GM21360 (cell line): Measurements from ENCODE around the gene PVALEF.
"Not testable (repeated sequence)": the region's sequence is repeated elsewhere in the genome, so short reads cannot be mapped to it uniquely, and the experiment has no call there.

ENCODE experiments used
- ATAC-seq: cut with Tn5 transposase; IDR thresholded peaks from one replicate; pipeline ENCODE4 v1.9.1; 2021; ENCODE audit warnings: mild to moderate bottlenecking, moderate library complexity; ENCODE audit not compliant: unreplicated experiment

Gene PVALEF

DNA sequence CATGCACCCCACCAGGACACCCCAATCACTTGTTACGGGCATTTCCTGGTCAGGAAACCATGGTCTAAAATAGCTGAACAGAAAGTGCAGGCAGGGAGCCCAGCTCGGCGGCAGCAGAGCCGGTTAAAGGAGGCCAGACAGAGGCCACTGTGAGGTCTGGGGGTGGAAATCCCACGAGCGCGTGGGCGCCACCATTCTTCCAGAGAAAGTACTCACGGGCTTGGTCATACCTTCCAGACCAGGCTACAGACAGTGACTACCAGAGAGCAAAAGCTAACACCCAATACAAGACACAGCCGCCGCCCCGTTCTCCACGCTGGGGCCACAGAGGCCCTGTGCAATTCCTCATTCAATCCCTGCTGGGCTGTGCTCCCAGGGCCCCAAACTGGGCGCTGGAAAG is 45.6 kb downstream of the PVALEF start:
- ATAC-seq, result no peak

DNA sequence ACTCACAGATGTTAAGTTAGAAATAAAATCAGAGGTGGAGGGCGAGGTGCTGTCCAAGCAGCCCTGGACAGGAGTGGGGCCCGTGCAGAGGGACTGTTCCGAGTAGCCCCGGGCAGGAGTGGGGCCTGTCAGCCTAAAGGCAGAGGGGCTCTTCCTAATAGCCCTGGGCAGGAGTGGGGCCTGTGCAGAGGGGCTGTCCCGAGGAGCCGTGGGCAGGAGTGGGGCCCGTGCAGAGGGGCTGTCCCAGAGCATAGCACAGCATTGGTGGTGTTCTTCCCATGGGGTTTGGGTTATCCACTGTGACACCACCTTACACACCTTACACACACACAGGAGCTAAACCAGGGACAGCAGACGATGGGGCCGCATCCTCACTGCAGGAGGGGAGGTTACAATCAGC is 47.1 kb downstream of the PVALEF start:
- no peak for ATAC-seq

DNA sequence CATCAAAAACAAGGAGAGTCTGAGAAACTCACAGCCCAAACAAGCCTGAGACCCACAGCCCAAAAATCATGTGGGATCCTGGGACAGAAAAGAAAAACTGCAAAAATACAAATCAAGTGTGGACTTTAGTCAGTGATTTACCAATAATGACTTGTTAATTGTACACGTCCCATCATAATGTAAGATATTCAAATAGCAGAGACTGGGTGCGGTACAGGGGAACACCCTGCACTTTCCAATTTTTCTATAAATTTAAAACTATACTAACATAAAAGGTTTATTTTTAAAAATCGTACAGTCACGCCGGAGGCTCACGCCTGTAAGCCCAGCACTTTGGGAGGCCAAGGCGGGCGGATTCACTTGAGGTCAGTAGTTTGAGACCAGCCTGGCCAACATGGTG is 48.7 kb downstream of the PVALEF start:
- ATAC-seq, result no peak

DNA sequence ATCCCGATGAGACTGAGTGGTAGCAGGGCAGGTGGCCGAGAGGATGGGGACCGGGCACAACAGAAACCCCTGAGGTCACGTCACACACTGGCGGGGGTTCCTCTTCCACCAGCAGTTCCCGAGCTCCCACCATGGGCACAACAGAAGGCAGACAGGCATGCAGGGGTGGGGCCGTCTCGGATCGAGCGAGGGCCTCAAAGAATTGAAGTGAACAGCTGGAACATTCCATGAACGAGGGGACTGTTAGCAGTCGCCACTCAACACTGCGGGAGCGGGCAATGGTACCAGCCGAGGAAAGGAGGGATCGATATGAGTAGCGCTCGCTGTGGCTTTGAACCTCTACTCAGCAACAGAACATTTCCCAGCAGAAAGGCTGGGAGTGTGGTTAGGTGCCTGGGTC is 52.2 kb downstream of the PVALEF start:
- ATAC-seq, result no peak

DNA sequence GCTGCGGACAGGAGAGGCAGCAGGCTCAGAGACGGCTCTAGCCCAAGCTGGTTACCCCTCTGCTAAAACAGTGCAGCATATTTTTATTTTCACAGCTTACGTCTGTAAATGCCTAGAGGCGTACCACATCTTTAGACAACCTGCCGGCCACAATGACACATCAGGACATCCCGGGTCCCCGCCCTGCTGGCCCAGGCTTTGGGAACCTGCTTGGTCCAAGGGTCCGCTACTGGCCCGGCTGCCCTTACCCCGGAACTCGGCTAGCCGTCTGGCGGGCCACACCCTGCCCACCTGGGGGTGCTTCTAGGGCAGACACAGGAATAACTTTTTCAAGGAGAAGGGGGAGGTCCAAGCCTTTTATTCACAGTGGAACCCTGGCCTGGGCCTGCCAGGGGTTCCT is 53.2 kb downstream of the PVALEF start:
- ATAC-seq, result no peak

DNA sequence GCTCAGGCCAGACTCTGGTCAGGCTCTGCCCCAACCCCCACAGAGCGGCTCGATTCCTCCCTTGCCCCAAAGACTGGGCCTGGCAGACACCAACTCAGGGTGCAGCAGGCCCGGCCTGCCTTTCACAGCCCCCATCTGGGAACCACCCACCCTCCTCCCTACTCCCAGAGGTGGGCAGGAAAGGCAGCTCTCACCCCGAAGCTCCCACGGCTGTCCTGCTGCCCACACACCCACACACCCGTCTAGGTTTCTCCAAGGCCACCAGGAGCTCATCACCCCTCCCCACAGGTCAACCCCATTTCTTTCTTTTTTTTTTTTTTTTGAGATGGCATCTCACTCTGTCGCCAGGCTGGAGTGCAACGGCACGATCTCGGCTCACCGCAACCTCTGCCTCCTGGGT is 53.7 kb downstream of the PVALEF start:
- no peak for ATAC-seq

DNA sequence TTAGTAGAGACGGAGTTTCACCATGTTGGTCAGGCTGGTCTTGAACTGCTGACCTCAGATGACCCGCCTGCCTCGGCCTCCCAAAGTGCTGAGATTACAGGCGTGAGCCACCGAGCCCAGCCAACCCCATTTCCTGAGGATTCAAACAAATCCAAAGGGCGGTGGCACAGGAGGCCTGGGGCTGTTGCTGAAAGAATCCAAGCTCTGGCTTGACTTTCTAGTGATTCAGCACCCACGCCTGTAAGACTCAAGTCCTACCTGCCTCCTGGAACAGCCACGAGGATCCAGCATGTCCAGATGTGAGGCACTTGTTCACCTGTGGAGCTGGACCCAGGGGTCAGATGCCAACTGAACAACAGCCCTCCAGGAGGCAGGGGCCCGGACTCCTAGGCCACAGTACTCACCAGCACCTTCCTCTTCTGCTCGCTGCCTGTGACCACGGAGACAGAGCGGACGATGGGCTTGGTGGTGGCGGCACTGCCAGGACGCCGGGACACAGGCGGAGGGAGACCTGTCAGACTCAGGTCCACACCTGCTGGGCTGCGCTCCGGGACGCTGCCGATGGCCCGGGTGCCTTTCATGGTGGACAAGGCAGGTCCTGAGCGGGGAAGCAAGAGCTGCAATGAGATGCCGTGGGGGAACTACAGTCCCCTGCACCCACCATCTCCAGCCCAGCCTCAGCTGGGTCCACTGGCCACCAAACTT is 54.3 kb downstream of the PVALEF start:
- no peak for ATAC-seq

DNA sequence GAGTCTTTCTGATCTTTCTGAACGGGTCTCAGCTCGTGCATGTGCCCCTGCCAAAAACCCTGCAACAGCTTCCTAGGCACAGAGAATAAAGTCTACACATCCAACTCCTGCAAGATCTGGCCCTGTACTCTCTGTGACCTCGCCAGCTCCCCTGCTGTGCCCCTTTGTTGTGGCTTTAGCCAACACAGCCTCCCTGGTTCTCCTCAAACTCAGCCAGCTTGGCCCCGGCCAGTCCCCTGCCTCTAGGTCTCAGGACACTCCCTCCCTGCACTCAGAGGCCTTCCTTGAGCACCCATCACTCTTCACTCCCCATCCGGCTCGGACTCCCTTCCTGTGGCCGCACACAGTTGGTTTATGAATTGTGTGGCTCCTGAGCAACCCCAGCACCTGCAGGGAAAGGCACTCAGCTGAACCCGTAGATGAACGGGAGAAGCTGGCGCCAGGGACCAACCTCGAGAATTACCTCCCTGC is 56.1 kb downstream of the PVALEF start:
- ATAC-seq, result no peak

DNA sequence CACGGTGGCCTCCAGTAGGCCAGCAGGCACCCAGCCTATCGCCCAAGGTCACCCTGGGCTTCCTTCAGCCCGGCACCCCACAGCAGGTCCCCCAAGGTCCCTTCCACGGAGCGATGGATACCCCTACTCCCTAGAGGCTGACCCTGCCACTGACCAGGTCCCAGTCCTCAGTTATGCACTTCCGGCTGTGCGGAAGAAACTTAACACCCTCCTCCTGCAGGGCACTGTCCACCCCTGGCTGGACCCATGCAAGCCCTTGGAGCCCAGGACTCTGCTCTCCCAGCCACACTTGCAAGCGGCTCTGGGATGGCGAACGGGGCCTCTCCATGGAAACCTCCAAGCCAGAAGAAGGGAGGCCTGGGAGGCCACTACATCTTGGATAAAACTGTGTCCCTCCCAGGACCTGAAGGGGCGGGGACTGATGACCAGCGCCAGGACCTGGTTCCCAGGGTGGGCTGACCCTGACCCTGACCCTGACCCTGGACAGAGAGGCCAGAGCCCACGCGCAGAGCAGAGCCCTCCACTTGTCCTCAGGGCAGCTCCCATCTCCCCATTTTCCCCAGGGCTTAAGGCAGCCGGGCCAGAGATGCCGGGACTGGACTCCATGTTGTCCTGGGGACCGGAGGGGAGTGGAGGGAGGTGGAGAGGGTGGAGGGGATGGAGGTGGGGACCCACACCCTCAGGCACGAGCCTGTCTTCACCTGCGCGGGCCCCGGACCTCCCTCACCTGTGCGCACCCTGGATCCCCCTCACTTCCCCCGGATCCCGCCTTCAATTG is 56.7 kb downstream of the PVALEF start:
- no peak for ATAC-seq

DNA sequence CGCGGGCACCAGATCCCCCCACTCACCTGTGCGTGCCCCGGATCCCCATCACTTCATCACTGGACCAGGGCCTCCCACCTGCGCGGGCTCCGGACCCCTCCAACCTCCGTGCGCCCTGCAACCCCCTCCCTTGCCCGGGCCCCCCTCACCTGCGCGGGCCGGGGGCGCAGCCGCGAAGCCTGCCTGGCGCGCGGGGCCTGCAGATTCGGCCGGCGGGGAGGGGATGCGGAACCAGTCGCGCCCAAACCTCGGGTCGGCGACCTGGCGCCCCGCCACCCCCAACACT is 57.3 kb downstream of the PVALEF start:
- no peak for ATAC-seq

DNA sequence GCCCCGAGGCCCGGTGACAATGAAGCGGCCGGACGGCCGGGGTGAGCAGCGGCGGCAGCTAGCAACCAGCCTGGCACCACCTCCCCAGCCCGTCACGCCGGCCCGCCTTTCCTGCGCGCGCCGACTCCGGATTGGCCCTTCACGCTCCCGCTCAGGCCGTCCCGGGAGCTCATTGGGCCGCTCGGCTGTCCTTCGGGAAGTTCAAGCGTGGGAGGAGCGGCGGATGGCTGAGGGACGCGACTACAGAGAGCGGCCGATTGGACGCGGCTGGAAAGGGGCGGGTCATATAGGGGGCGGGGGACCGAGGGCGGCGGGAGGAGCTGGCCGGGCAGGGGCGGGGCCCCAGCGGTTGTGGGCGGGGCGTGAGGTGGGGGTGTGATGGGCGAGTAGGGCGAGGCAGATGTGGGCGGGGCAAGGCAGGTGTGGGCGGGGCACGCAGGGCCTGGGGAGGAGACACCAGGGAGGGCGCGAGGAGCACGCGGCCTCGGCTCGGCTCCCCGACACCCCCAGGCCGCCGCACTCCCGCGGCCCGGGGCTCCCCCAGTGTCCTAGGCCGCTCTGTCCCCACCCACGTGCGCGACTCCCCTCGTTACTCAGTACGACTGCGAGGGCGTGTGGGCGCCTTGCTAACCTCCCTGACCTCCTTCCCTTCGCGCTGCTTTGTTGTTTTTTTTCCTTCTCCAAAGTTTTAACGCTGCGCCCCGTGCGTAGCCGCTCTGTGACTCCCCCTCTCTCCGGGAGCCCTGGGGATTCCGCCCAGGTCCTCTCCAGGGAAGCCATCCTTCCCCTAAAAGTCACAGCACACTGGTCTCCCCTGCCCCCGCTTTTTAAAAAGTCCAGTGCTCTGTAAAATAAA is 57.8 kb downstream of the PVALEF start, which contains the start of gene CEP131:
Gene CEP131, minus strand, starts transcription at position 60 of the 856 bp plus-strand sequence. CDS start 2,909 bp downstream, outside the sequence.
- ATAC-seq, result peak; percentile 91

DNA sequence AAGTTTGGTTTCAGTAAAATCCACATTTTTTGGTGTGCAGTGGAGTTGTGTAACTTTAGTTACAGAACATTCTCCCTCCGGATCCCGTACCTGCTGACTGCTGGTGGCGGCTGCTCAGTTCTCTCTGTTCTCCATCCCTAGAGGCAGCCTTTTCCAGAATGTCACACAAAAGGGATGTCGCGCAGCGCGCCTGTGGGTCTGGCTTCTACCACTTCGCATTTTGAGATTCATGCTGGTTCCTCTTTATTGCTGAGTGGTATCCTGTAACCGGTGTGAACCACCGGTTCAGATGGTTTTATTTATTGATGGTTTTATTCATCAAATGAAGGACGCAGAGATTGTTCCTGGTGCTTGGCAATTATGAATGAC is 58.4 kb downstream of the PVALEF start:
- ATAC-seq, result no peak

DNA sequence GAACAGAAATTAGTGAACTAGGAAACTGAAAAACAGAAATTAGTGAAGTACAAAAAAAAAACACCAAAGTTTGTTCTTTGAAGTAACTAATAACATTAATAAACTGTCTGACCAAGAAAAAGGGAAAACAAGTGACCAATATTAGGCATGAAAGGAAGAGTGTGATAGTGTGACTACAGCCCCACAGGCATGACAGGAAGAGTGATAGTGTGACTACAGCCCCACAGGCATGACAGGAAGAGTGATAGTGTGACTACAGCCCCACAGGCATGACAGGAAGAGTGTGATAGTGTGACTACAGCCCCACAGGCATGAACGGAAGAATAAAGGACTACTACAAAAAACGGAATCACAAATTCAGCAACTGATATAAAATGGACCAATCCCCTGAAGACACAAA is 62.3 kb downstream of the PVALEF start:
- not testable (repeated sequence) for ATAC-seq

DNA sequence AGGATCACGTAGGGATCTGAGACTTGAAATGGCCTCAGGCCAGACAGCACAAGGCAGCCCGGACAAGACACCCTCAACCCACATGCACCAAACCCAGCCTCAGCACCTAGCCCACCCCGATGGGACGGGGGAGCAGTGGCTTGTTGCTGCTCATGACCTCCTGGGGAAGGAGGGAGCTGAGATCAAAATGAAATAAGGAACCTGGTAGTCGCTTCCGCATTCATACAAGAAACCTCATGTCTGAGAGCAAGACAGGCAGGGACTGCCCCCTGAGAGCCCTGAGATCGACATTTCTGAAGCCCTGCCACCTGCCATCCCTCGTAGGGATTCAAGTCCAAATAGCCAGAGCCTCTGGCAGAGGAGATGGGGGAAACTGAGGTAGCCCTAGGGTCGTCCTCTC is 63.1 kb downstream of the PVALEF start:
- ATAC-seq, result no peak

DNA sequence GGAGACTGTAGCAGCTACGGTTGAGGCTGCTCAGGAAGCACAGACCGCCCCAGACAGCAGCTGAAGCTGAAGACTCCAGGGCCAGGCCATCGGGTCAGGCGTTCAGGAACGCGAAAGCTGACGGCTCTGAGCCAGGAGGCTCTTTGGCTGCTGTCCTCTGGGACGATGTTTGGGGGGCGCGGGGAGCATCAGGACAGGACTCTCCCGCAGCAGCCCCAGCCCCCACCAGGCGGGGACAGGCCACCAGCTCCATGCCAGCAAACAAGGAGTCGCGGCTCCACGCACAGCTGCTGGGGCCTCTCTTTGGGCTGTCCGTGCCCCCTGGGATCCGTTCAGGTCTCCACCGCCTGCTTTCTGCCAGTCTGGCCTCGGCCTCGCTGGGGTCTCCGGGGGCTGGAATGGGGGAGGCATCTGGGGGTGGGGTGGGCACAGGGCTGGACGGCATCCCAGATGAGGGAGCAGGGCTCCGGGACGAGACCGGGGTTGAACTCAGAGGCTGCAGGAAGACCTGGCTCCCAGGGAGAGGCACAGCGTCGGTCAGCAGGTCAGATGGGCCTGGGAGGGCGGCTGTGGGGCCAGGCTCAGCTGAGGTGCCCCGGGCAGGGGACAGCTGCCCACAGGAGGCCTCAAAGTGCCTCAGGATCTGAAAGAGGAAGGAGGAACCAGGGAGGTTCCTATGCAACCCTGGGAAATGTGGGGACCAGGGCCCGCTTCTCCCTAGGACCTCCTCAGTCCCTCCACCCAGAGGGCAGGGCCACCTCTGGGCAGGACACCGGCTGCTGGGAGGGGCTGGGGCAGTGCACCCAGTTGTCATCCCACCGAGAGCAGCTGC is 63.7 kb downstream of the PVALEF start:
- no peak for ATAC-seq

DNA sequence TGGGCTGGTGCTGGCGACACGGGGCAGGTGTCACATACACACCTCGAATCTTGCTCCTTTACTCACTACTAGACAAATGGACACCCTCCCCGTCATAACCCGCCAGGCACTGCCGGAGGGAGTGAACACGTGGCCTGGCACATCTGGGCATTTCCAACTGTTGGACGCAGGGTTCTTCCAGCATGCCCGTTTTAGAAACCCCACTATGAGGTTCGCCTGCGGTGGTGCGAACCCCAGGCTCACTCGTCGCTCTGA is 64.3 kb downstream of the PVALEF start:
- no peak for ATAC-seq

DNA sequence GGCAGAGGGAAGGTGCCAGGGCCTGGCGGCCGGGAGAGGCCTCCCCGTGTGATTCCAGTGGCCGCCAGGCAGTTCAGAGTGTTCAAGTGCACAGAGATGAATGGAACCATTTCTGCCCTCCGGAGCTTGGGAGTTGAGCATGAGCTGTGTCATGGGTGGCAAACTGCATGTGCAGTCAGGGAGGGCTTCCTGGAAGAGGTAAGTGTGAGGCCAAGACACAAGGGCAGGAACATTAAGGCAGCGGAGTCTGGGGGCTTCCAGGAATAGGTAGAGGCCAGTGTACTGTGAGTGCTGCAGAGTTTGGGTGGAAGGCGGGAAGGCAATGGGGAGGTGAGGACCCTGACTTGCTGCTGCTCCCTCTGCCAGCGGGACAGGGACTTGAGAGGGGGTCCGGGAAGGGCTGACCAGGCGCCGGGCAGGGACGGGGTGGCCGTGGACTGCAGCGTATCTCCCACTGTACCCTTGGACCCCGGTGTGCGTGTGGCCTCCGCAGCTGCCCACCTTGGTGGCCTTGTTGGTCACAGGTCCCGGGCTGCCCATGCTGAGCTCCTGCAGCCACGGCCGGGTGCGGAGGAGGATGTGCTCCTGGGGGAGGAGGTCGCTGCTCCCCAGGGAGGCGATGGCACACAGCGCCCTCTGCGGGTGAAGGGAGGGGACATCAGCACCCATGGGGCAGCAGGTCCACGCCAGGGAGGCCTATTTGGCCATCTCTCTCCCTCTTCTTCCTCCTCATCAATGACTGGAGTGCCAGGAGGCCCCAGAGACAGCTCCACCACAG is 64.9 kb downstream of the PVALEF start:
- no peak for ATAC-seq

DNA sequence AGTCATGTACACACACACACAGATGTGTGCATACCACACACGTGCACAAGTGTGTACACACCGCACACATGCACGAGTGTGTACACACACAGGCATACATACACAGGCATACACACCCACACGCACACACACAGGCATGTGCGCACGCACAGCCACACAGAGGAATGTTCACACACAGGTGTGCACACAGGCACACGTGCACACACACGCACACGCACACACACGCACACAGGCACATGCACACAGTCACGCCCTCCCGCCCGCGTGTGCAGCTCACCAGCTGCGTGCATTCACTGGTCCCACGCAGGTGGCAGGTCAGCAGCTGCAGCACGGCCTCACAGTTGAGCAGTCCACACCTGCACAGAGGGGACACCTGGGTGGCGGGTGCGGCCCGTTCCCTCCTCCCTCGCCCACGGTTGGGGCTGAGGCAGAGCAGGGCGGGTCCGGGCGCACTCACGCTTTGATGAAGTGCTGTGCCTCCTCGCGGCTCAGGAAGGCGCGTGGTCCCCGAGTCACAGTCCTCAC is 65.9 kb downstream of the PVALEF start:
- ATAC-seq, result no peak

DNA sequence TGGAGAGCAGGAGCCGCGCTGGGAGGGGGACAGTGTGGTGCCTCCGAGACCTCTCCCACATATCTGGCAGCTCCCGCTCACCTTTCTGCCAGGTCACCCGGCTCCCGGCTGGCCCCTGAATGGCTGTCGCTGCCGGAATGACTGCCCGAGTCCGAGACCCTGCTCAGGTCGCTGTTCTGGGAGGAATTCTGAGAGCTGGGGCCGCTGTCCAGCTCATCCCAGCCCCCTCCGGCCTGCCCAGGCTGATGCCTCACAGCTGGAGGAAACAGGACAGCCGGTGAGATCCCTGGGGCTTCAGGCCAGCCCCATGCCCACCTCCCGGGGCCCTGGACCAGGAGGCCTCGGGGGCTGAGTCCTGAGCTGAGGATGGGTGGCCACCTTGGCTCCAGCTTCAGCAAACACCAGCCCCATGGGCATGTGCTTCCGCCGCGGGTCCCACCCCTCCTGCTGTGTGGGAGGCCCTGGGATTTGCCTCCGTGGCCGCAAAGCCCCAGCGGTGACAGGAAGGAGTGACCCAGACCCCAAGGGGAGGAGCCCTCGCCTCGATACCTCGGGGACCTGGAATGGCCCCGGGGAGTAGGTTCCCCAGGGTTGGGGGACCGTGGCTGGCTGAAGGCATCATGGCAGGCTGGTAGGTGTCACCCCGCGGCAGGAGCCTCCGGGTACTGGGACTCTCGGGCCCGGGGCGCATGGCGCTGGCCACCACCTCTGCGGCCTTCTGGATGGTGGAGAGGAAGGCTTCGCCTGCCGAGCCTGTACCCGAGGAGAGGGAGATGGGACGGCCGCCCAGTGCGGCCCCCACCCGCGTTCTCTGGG is 66.7 kb downstream of the PVALEF start:
- ATAC-seq, result no peak
